Activated effector memory CD4-positive, alpha-beta T cell treated with Interleukin-2 at 50 U/mL for 16 hours (primary cell): ENCODE measurements around the gene KLK2.

Experiments used
- DNase-seq: peaks from one replicate; pipeline ENCODE4 v3.0.0-alpha.2; 2020

The KLK2 gene

DNA sequence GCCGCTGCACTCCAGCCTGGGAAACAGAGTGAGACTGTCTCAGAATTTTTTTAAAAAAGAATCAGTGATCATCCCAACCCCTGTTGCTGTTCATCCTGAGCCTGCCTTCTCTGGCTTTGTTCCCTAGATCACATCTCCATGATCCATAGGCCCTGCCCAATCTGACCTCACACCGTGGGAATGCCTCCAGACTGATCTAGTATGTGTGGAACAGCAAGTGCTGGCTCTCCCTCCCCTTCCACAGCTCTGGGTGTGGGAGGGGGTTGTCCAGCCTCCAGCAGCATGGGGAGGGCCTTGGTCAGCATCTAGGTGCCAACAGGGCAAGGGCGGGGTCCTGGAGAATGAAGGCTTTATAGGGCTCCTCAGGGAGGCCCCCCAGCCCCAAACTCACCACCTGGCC is at the start of gene KLK2:
TSS of gene KLK2 (plus strand) at position 384 of the 400 bp plus-strand sequence. CDS start 35 bp downstream, outside the sequence.
- no peak for DNase-seq

- DNase-seq, result no peak
Observed at GRCh38 chr19:50826492-50827240, 46.6 kb upstream of the KLK2 start.

GRCh38 chr19:50827476-50827875 is 45.8 kb upstream of the KLK2 start:
- DNase-seq, result no peak

DNA sequence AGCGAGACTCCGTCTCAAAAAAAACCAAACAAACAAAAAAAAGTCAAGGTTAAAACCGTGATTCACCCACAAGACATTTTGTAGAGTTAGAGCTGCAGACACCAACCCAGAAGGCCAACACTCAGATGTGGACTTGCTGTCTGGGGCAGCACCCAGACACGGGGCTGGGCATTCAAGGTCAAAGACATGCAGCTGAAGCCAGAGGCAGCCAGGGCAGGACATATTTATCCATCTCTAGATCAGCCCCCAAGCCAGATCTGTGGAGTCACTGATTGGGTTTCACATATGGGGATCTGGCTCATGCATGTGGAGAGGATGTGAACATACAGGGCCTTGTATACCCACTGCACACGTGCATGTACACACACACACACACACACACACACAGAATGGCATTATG is 43.4 kb upstream of the KLK2 start:
- no peak for DNase-seq

GRCh38 chr19:50830266-50831025 is 42.8 kb upstream of the KLK2 start:
- DNase-seq, result no peak

DNA sequence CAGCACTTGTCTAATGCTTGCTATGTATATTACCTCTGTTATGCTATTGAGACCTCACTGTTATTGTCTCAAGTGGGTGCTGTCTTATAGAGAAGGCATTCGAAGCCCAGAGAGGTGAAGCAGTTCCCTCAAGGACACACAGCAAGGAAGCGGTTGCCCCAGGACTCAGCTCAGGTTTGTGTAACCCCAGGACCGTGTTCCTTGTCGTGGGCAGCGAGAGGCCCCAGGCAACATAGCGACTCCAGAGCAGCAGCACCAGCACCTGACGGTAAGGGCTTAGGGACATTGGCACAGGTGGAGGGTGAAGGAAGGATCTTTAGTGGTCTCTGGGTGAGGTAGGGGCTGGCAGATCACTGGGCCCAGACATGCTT is 42.2 kb upstream of the KLK2 start:
- no peak for DNase-seq

GRCh38 chr19:50832666-50833065 is 40.6 kb upstream of the KLK2 start:
- DNase-seq, result no peak

- no peak for DNase-seq
Observed at GRCh38 chr19:50833117-50833801, 40.0 kb upstream of the KLK2 start, which contains the start of gene KLK15. Gene KLK15, minus strand, starts transcription at chr19:50833574. Its CDS starts 2,082 bp downstream, at chr19:50831492.

GRCh38 chr19:50833802-50834167 is 39.5 kb upstream of the KLK2 start:
- no peak for DNase-seq

GRCh38 chr19:50835103-50835784 is 38.0 kb upstream of the KLK2 start:
- DNase-seq, result no peak

- peak; percentile 48 for DNase-seq
Observed at GRCh38 chr19:50835785-50836542, 37.3 kb upstream of the KLK2 start.

GRCh38 chr19:50836543-50837195 is 36.6 kb upstream of the KLK2 start:
- DNase-seq, result no peak

- no peak for DNase-seq
Observed at GRCh38 chr19:50837300-50837699, 35.9 kb upstream of the KLK2 start.

GRCh38 chr19:50838239-50838638 is 35.0 kb upstream of the KLK2 start:
- DNase-seq, result no peak

- DNase-seq, result no peak
Observed at GRCh38 chr19:50839712-50840655, 33.3 kb upstream of the KLK2 start.

DNA sequence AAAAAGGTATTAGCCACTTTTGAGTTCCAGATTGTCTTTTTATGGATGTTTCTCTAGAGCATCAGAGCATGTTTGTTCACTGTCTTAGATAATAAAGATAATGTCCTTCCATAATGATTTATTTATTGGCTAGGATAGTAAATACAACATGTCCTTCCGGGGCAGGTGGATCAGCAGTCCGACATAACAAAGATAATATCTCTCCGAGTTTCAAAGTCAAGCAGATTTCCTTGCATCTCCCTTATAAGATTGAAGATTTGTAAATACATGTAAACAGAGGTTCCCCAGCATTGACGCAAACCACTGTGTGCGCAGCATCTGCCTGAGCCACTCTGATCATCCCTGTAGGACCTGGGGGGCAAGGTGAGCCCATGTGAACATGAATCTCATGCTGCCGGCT is 31.1 kb upstream of the KLK2 start:
- DNase-seq, result no peak

DNA sequence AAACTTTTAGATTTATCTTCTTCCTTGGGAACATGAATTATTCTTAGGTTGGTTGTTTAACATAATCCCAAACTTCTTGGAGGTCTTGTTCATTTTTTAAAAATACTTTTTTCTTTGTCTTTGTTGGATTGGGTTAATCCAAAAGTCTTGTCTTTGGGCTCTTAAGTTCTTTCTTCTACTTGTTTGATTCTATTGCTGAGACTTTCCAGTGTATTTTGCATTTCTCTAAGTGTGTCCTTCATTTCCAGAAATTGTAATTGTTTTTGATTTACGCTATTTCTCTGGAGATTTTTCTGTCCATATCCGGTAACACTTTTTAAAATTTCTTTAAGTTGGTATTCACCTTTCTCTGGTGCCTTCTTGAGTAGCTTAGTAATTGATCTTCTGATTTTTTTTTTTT is 30.0 kb upstream of the KLK2 start:
- DNase-seq, result no peak

DNA sequence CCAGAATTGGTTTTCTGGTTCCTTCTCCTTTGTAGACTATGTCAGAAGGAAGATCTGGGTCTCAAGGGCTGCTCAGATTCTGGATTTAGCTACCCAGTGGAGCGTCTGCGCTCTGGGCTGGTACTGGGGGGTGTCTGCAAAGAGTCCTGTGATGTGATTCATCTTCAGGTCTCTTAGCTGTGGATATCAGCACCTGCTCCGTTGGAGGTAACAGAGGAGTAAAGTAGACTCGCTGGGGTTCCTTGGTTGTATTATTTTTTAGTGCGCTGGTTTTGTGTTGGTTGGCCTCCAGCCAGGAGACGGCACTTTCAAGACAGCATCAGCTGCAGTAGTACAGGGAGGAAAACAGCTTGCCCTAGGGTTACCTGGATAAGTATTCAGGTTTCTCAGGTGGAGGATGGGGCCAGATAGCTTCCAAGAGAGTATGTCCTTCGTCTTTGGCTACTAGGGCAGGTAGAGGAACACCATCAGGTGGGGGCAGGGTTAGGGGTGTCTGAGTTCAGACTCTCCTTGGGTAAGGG is 29.5 kb upstream of the KLK2 start:
- DNase-seq, result no peak

- DNase-seq, result no peak
Observed at GRCh38 chr19:50844296-50844935, 28.8 kb upstream of the KLK2 start.

GRCh38 chr19:50850738-50851137 is 22.5 kb upstream of the KLK2 start:
- no peak for DNase-seq
